Activated gamma-delta T cell (primary cell): ENCODE measurements around the gene LIG3.
A peak's percentile ranks its signal among the peaks of the same experiment; 100 is the strongest.
"Not testable (repeated sequence)": the region's sequence is repeated elsewhere in the genome, so short reads cannot be mapped to it uniquely, and the experiment has no call there.

Experiments
- DNase-seq: peaks from one replicate; lab custom pipeline; 2025; lab: John Stamatoyannopoulos, UW
- total RNA-seq, 2 donors: gene quantifications; one replicate each; lab custom pipeline; 2026; lab: John Stamatoyannopoulos, UW

LIG3 gene
- 66.9 to 79.9 reads per million in 2 donors for total RNA-seq

DNA sequence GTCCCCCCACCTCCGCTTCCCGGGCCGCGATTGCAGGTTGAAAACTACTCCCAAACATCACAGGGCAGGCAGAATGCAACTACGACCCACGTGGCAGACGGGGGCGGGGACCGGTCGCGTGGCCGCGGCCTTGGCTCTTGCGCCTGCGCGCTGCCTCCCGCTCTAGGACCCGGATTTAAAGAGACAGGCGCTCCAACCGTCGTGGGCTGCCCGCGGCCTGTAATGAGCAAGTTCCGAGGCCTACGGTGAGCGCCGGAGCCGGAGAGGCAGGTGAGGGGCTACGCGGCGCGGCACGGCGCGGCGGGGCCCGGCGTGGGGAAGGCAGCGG is at the start of gene LIG3:
LIG3 (plus strand) TSS at position 160 of the 328 bp plus-strand sequence. CDS start 2,494 bp downstream, outside the sequence.
- peak; percentile 84 for DNase-seq

GRCh38 chr17:34950780-34951179 is 29.5 kb upstream of the LIG3 start:
- not testable (repeated sequence) for DNase-seq

DNA sequence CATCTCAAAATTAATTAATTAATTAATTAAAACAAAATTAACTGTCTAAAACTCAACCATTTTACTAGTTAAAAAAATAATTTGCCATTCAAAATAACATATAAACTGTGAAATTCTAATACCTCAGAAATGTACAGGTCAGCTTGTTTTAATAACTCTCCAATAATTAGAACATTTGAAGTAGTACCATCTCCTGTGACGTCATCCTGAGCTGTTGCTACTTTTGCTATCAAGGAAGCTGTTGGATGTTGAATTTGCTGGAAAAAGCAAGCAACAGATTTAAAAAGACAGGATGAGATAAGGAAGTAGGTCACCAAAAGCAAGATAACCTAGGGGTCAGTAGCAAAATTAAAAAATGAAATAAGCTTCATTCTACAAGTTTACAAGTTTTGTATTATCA is 21.9 kb upstream of the LIG3 start:
- no peak for DNase-seq

GRCh38 chr17:34961093-34961911 is 19.0 kb upstream of the LIG3 start, which contains the start of the genes CCT6B and ZNF830:
CCT6B (minus strand) TSS chr17:34961460; CDS start chr17:34961393, 67 bp downstream.
ZNF830 (plus strand) TSS chr17:34961540; CDS start chr17:34961567, 27 bp downstream.
- peak; percentile 51 for DNase-seq

DNA sequence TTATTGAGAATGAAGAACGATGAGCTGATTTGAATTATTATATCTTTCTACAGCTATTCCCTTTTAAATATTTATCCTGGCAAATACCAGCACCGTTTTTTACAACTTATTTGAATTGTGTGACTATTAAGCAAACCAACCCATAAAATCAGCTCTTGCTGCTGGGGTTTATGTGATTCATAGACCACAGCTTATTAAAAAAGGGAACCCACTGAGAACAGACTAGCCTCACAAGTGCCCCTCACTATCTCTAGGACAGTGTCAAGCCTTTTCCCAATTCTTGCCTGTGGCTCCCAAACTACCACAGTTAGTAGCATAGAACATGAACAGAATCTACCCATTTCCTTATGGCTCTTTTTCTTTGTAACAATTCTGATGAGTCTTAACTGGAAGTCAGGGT is 6.1 kb upstream of the LIG3 start:
- no peak for DNase-seq

DNA sequence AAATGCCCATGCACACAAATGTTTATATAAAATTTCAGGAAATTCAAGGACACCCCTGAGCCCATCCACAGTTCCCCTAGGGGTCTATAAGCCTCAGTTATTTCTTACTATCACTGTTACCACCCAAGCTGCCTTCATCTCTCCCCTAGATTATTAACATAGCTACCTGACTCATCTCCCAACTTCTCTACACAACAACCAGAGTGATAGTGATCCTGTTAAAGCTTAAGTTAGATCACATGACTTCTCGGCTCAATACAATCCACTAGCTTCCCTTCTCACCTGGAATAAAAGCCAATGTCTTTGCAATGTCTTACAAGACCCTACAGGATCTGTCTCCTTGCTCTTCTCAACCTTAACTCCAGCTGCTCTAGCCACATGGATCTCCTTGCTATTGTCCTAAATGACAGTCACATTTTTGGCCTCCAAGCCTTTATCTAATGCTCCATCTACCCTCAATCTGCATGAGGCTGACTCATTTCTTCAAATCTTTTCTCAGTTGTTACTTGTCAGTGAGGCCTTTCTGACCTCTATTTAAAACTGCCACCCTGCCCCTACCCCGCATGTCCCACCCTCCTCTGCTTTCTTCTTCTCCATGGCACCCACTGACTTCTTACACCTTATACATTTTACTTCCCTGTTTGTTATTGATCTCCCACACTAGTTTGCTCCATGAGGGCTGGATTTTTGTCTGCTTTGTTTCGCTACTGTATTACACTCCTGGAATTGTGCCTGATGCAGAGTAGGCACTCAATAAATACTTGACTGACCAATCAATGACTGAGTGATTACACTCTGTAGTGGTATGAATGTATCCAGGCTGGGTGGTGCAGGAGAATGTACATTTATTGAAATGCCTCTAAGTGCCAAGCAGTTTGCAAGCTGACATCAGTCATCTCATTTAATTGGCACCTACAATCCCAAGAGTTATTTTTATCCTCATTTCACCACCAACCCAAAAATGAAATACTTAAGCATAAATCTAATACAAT is 5.2 kb upstream of the LIG3 start:
- no peak for DNase-seq

DNA sequence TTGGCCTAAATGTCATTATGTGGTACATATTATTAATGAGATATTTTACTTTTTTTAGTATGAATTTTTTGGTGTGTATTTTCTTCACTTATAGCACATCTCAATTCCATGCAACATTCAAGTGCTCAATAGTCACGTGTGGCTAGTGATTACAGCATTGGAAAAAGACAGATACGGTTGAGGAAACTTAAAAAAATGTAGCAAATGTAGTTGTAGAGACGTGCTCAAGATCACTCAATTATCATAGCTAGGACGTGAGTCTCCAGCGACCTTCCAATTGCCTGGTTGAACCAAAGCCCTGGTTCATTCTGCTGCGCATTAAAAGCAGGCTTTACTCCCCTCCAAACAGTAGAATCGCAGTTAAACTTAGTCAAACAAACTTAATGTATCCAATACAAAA is 1.2 kb upstream of the LIG3 start:
- DNase-seq = no peak

DNA sequence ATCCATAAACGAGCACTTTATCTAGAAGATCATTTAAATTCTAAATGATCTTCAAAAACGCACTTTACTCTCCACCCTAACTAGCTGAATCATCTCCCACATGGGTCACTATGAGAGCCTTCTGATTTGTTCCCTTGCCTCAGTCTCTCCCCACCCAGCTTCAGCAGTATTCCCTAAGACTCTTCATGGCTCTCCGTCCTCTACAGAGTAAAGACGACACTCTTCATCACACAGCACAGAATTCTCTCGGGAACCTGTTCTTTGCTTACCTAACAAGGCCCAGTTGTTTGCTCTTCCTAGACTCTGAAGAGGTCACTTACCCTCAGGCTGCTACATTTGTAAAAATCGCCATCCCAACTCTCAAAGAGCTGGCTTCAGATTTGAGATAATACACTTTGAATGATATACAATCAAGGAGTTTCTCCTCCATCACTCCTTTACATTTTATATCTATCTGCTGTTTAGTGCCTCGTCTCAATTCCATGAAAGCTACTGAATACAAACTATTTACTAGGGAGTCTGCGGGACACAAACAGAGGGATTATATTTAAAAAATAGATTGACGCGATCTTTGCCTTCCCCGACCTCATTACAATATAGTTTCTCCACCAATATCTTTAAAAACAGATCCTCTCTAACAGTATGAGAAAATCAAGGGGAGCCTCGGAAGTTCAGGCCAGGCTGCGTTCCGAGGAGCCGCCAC is 511 bp upstream of the LIG3 start:
- no peak for DNase-seq

GRCh38 chr17:34980681-34981537 is 597 bp downstream of the LIG3 start:
- peak; percentile 75 for DNase-seq

- no peak for DNase-seq
These were observed 1.4 kb downstream of the LIG3 start for GRCh38 chr17:34981538-34982241.

DNA sequence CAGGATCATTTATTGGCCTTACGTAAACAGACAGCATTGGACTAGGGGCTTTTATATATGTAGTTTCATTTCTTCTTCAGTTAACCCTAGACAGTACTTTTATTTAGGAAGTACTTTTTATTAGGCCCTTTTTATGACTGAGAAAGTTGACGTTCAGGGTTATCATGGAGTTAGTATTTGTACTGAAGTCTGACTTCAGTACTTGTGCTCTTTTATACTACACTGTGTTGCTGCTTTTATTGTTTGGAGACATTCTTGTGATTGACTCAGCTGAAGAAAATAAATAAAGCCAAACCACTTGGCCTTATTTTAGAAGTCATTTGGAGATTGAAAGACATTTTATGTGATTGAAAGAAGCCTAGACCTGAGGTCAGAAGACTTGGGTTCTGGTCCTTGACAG is 6.9 kb downstream of the LIG3 start:
- DNase-seq = no peak

DNA sequence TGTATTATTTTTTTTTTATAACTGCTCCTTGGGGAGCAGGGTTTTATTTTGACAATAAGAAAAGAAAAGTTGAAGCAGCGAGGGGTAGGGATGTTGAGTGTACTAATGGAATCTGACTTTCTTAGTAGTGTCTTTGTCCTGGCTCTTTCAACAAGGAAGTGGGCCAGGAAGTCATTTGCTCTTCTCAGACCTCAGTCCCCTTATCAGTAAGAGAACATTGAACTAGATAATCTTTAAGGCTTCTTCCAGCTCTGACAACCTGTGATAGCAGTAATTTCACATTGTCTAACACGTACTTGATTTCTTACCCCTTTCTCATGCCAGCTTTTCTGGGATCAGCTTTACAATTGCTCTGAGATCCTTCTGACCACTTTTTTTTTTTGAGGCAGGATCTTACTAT is 8.3 kb downstream of the LIG3 start:
- no peak for DNase-seq

- DNase-seq = no peak
These were observed 9.2 kb downstream of the LIG3 start for GRCh38 chr17:34989473-34989872.

GRCh38 chr17:34990921-34991365 is 10.6 kb downstream of the LIG3 start:
- no peak for DNase-seq

- no peak for DNase-seq
These were observed 11.3 kb downstream of the LIG3 start for GRCh38 chr17:34991606-34992005.

- DNase-seq = no peak
These were observed 12.7 kb downstream of the LIG3 start for GRCh38 chr17:34993031-34993430.

GRCh38 chr17:34996422-34997285 is 16.3 kb downstream of the LIG3 start:
- no peak for DNase-seq

- DNase-seq = no peak
These were observed 17.1 kb downstream of the LIG3 start for GRCh38 chr17:34997355-34997862.

DNA sequence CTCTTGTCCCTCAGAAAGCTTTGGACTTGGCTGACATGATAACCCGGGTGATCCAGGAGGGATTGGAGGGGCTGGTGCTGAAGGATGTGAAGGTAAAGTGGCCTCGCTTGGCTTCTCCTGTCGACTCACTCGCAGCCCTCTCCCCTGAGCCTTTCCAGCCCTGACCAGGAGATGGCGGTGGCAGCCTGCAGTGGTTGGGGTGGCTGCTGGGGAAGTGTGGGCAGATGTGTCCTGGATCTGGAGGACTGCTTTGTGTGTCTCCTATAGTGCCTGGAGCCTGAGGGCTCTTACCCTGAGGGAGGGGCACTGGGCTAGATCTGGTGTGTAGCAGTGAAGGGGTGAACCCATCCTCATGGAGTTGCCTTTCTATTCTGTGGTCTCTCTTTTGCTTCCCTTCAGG is 17.9 kb downstream of the LIG3 start:
- DNase-seq = peak; percentile 32
